OCI-LY7 (cell line): Measurements from ENCODE around the gene MTCH1. TPM values are rescaled to one million over a fixed set of nuclear protein-coding genes. Genes with fewer than 3 reads are reported as not detected.
A peak's percentile ranks its signal among the peaks of the same experiment; 100 is the strongest.

Source experiments
- BruUV-seq: library from RNA; stranded (reverse); fragments of 400-500 nt; replicated peaks from 2 replicates; lab custom pipeline; 2021; lab: Mats Ljungman, UMichigan
- CTCF ChIA-PET: fragments of 300-600 bp; sonication (Branson Sonifier 250); formaldehyde crosslinking; loops from one replicate; lab custom pipeline; 2022; ENCODE audit warnings: antibody characterized with exemption; ENCODE audit not compliant: unreplicated experiment; lab: Charles Lee
- POLR2A ChIA-PET: fragments of 300-600 bp; sonication (Branson Sonifier 250); formaldehyde crosslinking; loops from one replicate; lab custom pipeline; 2022; ENCODE audit warnings: antibody characterized with exemption; lab: Charles Lee
- DNase-seq: peaks from one replicate; pipeline ENCODE4 v3.0.0-alpha.2; 2015; ENCODE audit warnings: low spot score
- H2AFZ ChIP-seq: fragments of 200-600 bp; sonication (generic), shearing (Covaris generic); 2 replicates; pipeline ENCODE4 v1.6.1; 2014; ENCODE audit warnings: mild to moderate bottlenecking, antibody characterized with exemption, low read length, moderate library complexity
- H3K27ac ChIP-seq: fragments of 200-600 bp; sonication (generic); 2 replicates; pipeline ENCODE4 v1.5.1; 2014; ENCODE audit warnings: mixed run types, low read depth, mild to moderate bottlenecking, moderate library complexity, low read length, inconsistent platforms; ENCODE audit not compliant: poor library complexity, severe bottlenecking
- H3K36me3 ChIP-seq: fragments of 200-600 bp; sonication (generic); 2 replicates; pipeline ENCODE4 v1.6.1; 2014; ENCODE audit warnings: mild to moderate bottlenecking, antibody characterized with exemption, low read length, moderate library complexity, mixed read lengths; ENCODE audit not compliant: insufficient read depth
- H3K4me1 ChIP-seq: fragments of 200-600 bp; sonication (generic); 2 replicates; pipeline ENCODE4 v1.5.1; 2014; ENCODE audit warnings: mild to moderate bottlenecking, low read length; ENCODE audit not compliant: insufficient read depth, poor library complexity, severe bottlenecking
- H3K4me2 ChIP-seq: fragments of 200-600 bp; sonication (generic); 2 replicates; pipeline ENCODE4 v1.6.1; 2014; ENCODE audit warnings: mild to moderate bottlenecking, low read length
- H3K4me3 ChIP-seq: fragments of 200-600 bp; sonication (generic); 2 replicates; pipeline ENCODE4 v1.5.1; 2014; ENCODE audit warnings: mild to moderate bottlenecking, low read depth, low read length; ENCODE audit not compliant: poor library complexity, severe bottlenecking
- H3K79me2 ChIP-seq: fragments of 200-600 bp; sonication (generic); 2 replicates; pipeline ENCODE4 v1.6.1; 2016; ENCODE audit warnings: low read depth, mild to moderate bottlenecking, low read length, moderate library complexity, mixed read lengths; ENCODE audit not compliant: insufficient read depth
- H3K9me2 ChIP-seq: fragments of 200-600 bp; sonication (generic); 2 replicates; pipeline ENCODE4 v1.6.1; 2016; ENCODE audit warnings: mild to moderate bottlenecking, low read length, mixed read lengths; ENCODE audit not compliant: insufficient read depth
- H3K9me3 ChIP-seq: fragments of 200-600 bp; sonication (generic); 2 replicates; pipeline ENCODE4 v1.6.1; 2014; ENCODE audit warnings: mild to moderate bottlenecking, mixed run types, low read length, mixed read lengths
- H4K20me1 ChIP-seq: fragments of 200-600 bp; sonication (generic); 2 replicates; pipeline ENCODE4 v1.6.1; 2014; ENCODE audit warnings: mild to moderate bottlenecking, antibody characterized with exemption, low read length, moderate library complexity, mixed read lengths; ENCODE audit not compliant: insufficient read depth
- CTCF ChIP-seq: fragments of 200-600 bp; sonication (generic); conservative IDR thresholded peaks from 2 replicates; pipeline ENCODE4 v1.5.1; 2014; ENCODE audit warnings: mild to moderate bottlenecking, antibody characterized with exemption, low read length, moderate library complexity, mixed read lengths
- EZH2phosphoT487 ChIP-seq: fragments of 200-600 bp; sonication (generic); IDR thresholded peaks from 2 replicates; pipeline ENCODE4 v1.6.1; 2018; ENCODE audit warnings: low read depth, borderline replicate concordance, mild to moderate bottlenecking, mixed run types, antibody characterized with exemption, low read length, moderate library complexity, mixed read lengths
- intact Hi-C: fragments of 100-400 bp; cut with micrococcal nuclease; formaldehyde crosslinking; loops from one replicate; pipeline ENCODE4 v1.10.0; 2022; ENCODE audit not compliant: unreplicated experiment
- total RNA-seq, 2 experiments: library from RNA; depleted of rRNA in 1 of 2; stranded (reverse); fragments of >200 nt in 1 of 2; shearing (Covaris generic) in 1 of 2; gene quantifications; 2 replicates each; pipeline ENCODE4 v1.2.3, GENCODE V29; 2014 to 2022

Gene MTCH1
- total RNA-seq, 2 experiments from 2014 or later: 72.5 to 93.7 TPM

GRCh38 chr6:37008484-37009465, 22.8 kb upstream of the MTCH1 start:
- peak overlapping the region; percentile 86; the same call in 1 of the 2 replicates for H3K4me2 ChIP-seq
- CTCF ChIA-PET: interaction anchor here (0.6 kb wide), 1 partner anchor 118 kb away, joined by 3 read pairs; no protein-coding TSS in a partner anchor
- H3K4me1 ChIP-seq: peaks cover 47% of the 10 kb centered on the region
- peaks cover 7% of the 10 kb centered on the region; the same call in 1 of the 2 replicates for H3K36me3 ChIP-seq
- POLR2A ChIA-PET: no interaction called here
- H3K9me2 ChIP-seq: no peaks in the 10 kb centered on the region
- H2AFZ ChIP-seq: no peak overlapping the region
- H3K9me3 ChIP-seq: no peaks in the 10 kb centered on the region
- no peaks in the 10 kb centered on the region; the same call in 1 of the 2 replicates for H3K79me2 ChIP-seq
- no peaks in the 10 kb centered on the region for H4K20me1 ChIP-seq
- H3K27ac ChIP-seq: no peak overlapping the region
- H3K4me3 ChIP-seq: no peak overlapping the region
- intact Hi-C loops: loop anchor here (10.0 kb wide), 1 partner anchor 414 kb away; the partner anchor contains the start of gene SRSF3
- no peak for TF ChIP-seq EZH2phosphoT487
- no peak for TF ChIP-seq CTCF
- no peak for DNase-seq
- no TSS peak for BruUV-seq

- peak overlapping the region; percentile 70 for H3K4me3 ChIP-seq
- intact Hi-C loops: loop anchor here (1.0 to 10.0 kb wide), 2 partner anchors 21 to 413 kb away; partner anchors contain the start of genes MTCH1 and SRSF3
- H3K79me2 ChIP-seq: no peaks in the 10 kb centered on the region; the same call in 1 of the 2 replicates
These were observed 21.5 kb upstream of the MTCH1 start for GRCh38 chr6:37007340-37008043.

More at GRCh38 chr6:37007340-37008043, 21.5 kb upstream of the MTCH1 start:
- Histone ChIP-seq H3K27ac (peak overlapping the region; percentile 70), H3K4me1 (peaks cover 53% of the 10 kb centered on the region), H3K9me3 (no peaks in the 10 kb centered on the region), H2AFZ (no peak overlapping the region), H3K4me2 (peak overlapping the region; percentile 86), H3K9me2 (no peaks in the 10 kb centered on the region), H3K36me3 (peaks cover 7% of the 10 kb centered on the region; the same call in 1 of the 2 replicates), H4K20me1 (no peaks in the 10 kb centered on the region)
- TF ChIP-seq CTCF (no peak), EZH2phosphoT487 (no peak)
- BruUV-seq: no TSS peak
- ChIA-PET POLR2A (interaction anchor here (0.8 to 4.1 kb wide), 11 partner anchors 10 to 154 kb away, joined by 3 to 32 read pairs (median 5); partner anchors contain the start of genes C6orf89, MTCH1 and PPIL1), CTCF (interaction anchor here (0.6 to 2.6 kb wide), 5 partner anchors 11 to 129 kb away, joined by 3 to 19 read pairs (median 3); no protein-coding TSS in a partner anchor)
- DNase-seq: peak; percentile 69
